H7 (cell line): ENCODE results near the gene BMP6. TPM values are rescaled to one million over a fixed set of nuclear protein-coding genes. Genes with fewer than 3 reads are reported as not detected.
"Not testable (repeated sequence)": the region's sequence is repeated elsewhere in the genome, so short reads cannot be mapped to it uniquely, and the experiment has no call there.

Source experiments
- DNase-seq: peaks from one replicate; pipeline ENCODE4 v3.0.0; 2012
- H3K27me3 ChIP-seq: 2 replicates; pipeline ENCODE4 v1.6.0; 2011; ENCODE audit warnings: mild to moderate bottlenecking, low read length; ENCODE audit not compliant: control insufficient read depth, insufficient read depth
- H3K36me3 ChIP-seq: replicated peaks from 2 replicates; pipeline ENCODE4 v1.5.1; 2011; ENCODE audit warnings: low read length; ENCODE audit not compliant: control insufficient read depth, insufficient read depth
- H3K4me3 ChIP-seq: 2 replicates; pipeline ENCODE4 v1.5.1; 2011; ENCODE audit warnings: low read depth, mild to moderate bottlenecking, control low read depth, low read length, moderate library complexity; ENCODE audit not compliant: insufficient read depth
- total RNA-seq: library from RNA; depleted of rRNA; stranded (reverse); fragments of >200 nt; shearing (Covaris generic); gene quantifications from 2 replicates; pipeline ENCODE4 v1.2.3, GENCODE V29; 2014

Gene BMP6
- total RNA-seq, 1 experiment from 2014 or later, result 0.73 TPM

DNA sequence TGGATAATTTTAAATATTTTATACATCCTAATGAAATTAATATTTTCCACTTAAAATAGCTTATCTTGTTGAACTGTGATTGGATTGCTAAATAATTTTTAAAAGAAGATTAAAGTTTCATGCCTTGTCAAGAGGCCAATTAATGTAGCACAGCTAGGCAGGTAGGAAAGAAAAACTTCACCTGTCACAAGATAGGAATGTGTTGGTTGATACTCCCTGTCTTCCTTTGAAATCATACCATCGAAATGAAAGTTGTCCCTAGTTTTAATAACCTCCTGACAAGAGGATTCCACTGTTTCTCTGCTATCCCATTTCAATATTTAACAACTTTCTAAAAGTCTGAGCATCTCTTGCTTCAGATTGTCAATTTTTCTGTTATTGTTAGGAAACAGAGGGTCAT lies 80.8 kb downstream of the BMP6 start:
- DNase-seq, result no peak
- Histone ChIP-seq H3K4me3 (no peak overlapping the region), H3K36me3 (no peaks in the 10 kb centered on the region), H3K27me3 (no peaks in the 10 kb centered on the region; the same call in 1 of the 2 replicates)

DNA sequence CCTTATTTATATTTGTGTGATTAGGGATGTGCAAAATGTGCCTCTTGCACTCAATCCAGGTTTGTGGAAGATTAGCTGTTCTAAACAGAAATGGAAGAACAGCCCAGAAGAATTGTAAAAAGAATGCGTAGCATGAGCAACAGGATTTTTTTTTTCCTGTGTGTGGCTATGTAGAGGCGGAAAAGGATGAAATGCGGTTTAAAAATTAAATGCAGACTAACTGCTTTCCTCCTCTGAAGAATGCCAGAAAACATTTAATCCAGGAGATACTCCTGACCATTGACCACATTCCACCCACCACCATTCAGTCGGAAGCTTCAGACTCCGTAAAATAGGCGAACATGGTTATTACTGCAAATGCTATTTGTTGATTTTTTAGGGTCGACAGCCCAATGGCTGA lies 83.4 kb downstream of the BMP6 start:
- H3K36me3 ChIP-seq, result no peaks in the 10 kb centered on the region
- no peak overlapping the region for H3K4me3 ChIP-seq
- DNase-seq, result no peak
- no peaks in the 10 kb centered on the region for H3K27me3 ChIP-seq

DNA sequence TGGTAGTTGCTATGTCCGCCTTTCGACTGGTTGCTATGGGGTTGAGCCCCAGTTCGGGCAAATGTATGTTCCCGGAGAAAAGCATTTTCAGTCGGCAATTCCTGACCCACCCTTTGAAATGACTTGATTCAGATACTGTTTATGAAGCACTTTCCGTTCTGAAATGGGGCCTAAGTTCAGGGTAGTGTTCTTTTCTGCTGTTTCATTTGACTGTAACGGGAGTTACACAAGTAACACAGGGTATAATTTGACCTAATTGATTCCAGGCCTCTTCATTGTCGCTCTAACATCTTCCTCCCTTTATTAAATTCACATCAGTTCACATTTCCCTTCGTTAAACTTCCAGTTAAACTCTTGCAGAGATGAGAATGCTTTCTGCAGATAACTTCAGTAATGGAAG lies 85.5 kb downstream of the BMP6 start:
- no peaks in the 10 kb centered on the region for H3K27me3 ChIP-seq

DNA sequence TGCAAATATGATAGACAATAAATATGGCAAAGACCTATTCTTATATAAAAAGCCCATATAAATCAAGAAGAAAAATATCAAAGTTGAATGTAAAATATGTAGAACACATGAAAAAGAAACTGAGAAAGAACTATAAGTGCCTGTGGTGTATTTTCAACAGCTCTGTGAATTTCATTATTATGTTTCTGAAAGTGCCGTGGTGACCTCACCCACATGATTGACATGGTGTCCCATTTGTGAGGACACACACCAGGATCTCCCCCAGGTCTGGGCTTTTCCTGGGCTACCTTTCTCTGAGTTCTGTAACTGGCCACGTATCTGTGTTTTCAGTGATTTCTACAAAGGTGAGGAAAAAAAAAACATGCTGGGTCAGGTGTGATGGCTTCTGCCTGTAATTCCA lies 86.7 kb downstream of the BMP6 start:
- no peaks in the 10 kb centered on the region for H3K27me3 ChIP-seq
- H3K4me3 ChIP-seq, result no peak overlapping the region
- H3K36me3 ChIP-seq, result no peaks in the 10 kb centered on the region
- DNase-seq, result no peak

More for the DNA sequence above, 85.5 kb downstream of the BMP6 start:
- Histone ChIP-seq H3K4me3 (no peak overlapping the region), H3K36me3 (no peaks in the 10 kb centered on the region)
- no peak for DNase-seq

DNA sequence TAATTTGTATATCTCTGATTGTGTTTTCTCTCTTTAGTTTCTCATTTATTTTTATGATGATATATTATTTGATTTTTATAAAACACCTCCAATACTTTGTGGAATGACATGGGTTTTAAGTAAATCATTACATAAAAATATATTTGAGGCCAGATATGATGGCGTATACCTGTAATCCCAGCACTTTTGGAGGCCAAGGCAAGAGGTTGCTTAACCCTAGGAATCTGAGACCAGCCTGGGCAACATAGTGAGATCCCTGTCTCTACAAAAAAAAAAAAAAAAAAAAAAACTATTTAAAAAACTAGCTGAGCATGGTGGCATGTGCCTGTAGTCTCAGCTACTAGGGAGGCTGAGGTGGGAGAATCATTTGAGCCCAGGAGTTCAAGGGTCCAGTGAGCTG lies 87.3 kb downstream of the BMP6 start:
- DNase-seq, result no peak
- Histone ChIP-seq H3K27me3 (no peaks in the 10 kb centered on the region), H3K36me3 (no peaks in the 10 kb centered on the region), H3K4me3 (no peak overlapping the region)

DNA sequence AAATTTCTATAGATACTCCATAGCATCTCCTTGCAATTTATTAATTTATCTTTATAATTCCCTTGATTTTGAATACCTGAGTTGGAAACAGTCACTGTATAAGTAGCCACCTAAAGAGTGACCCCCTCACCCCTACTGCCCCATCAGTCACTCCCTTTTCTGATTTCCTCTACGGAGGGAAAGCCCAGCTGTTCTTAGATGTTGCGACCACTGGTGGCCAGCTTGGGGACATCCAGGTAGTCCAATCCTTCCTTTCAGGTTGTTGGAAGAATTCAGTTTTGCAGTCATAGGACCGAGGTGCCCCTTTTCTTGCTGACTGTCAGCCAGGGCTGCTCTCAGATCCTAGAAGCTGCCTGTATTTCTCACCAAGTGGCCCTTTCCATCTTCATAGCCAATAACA lies 87.8 kb downstream of the BMP6 start:
- Histone ChIP-seq H3K36me3 (no peaks in the 10 kb centered on the region), H3K27me3 (no peaks in the 10 kb centered on the region), H3K4me3 (no peak overlapping the region)
- DNase-seq, result peak; percentile 68

DNA sequence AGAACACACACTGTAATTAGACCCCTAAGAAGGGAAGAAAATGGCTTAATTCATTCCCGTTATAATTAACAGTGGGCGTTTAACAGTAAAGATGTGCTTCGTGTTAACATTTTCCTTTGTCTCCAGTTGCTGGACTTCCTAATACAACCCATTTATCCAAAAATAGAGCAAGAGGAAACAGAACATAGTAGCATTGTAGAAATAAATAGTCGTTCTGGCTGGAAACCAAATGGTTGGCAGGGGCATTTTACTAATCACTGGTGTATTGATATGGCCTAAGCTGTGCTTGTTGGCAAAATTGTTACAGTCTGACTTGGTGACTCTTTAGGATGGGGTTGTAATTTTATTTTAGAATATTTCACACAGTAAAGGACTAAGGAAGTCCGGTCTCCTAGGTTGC lies 89.8 kb downstream of the BMP6 start:
- no peaks in the 10 kb centered on the region for H3K36me3 ChIP-seq

DNA sequence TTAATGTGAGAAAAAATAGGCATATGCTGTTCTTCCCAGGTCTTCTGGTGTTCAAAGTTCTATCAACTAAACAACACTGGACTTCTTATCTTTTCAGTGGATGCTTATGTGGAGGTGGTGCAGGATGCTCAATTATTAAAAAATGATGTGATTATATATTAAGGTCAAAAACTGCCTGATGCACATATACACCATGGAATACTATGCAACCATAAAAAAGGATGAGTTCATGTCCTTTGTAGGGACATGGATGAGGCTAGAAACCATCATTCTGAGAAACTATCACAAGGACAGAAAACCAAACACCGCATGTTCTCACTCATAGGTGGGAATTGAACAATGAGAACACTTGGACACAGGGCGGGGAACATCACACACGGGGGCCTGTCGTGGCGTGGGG lies 91.3 kb downstream of the BMP6 start:
- not testable (repeated sequence) for H3K36me3 ChIP-seq, DNase-seq, H3K4me3 ChIP-seq, H3K27me3 ChIP-seq

More for the DNA sequence above, 89.8 kb downstream of the BMP6 start:
- no peaks in the 10 kb centered on the region for H3K27me3 ChIP-seq
- no peak for DNase-seq
- no peak overlapping the region for H3K4me3 ChIP-seq

DNA sequence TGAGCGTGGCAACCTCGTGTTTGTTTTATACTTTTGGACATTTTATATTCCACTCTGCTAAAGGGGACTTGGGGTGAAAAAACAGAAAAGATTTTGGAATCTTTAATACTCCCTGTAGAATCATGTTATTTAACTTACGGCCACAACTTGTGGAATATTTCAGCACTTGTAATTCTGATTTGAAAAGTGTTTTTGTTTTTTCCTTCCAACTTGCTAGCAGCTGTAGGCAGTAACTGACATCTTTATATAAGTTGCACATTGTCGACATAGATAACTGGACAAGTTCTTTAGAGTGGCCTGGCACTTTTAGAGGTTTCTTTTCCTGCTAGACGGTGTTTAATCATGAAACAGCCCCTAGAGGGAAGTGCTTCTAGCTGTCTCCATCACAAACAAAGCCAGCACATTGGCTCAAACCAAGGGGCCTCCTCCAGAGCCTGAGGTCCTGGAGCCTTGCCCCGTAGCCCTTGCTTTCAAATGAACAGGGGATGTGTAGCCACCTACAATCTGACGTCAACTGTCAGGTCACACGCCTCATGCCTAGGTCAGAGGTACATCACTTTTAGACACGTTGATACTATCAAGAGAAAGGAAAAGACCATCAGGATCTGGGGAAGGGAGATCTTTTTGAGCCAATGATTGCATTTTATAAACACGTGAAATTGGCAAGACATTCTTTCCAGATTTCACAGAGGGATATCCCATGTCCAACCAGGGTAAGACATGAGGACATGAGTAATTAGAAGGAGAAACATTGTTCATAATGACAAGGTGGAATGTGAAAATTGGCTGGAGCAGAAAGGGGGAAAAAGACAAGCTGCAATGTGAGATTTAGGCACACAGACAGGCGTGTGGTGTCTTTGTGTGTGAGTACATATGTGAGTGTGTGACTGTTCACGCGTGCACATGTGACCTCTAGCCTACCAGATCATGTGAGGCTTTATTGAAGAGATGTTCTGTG lies 92.6 kb downstream of the BMP6 start:
- DNase-seq, result no peak
- Histone ChIP-seq H3K27me3 (no peaks in the 10 kb centered on the region), H3K4me3 (no peak overlapping the region), H3K36me3 (no peaks in the 10 kb centered on the region)

DNA sequence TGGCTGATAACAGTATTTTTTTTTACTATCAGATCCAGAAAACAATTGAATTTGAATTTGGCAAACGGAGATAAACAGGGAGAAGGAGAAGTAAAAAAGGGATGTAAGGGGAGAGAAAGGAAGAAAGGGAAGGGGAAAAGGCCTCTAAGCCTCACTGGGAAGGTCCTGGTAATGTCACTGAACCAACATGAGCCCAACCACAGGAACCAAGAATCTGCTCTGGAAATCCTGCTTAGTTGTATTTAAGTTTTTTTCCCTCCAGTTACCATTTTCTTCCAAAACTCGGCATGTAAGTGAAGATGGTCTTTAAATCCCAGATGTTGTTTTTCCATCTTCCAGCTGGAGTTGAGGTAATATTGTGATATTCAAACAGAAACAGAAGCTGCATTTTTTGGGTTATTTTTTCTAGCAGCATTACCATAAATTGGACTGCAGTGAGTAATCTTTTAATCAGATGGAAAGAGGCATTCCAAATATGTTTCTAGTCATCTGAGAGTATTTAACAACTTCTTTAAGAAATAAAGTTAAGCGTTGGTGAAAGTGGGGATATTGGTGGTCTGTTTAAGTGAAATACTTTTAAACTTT lies 93.6 kb downstream of the BMP6 start:
- no peaks in the 10 kb centered on the region for H3K36me3 ChIP-seq
- no peak overlapping the region for H3K4me3 ChIP-seq
- H3K27me3 ChIP-seq, result no peaks in the 10 kb centered on the region
- DNase-seq, result no peak

DNA sequence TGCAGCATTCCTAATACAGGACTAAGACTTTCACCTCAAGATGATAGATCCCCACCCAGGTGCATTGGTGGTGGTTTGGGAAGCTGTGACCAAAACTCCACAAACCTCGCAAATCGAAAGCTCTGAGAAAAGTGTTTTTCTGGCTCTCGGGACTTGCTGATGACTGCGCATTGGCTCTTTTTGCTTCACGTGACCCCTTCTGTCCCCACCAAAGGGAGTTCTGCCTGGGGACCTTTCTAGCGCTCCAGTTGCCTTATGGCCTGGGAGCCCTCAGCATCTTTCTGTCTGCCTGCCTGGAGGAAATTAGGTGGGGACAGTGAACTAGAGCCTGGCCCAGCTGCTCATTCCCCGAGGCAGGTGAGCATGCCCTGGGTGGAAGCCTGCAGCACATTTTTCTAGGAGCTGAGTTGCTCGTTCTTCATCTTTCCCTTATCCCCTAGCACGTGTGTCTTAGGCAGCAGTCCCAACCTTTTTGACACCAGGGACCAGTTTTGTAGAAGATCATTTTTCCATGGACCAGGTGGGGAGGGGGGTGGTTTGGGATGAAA lies 94.5 kb downstream of the BMP6 start:
- Histone ChIP-seq H3K36me3 (no peaks in the 10 kb centered on the region), H3K4me3 (no peak overlapping the region), H3K27me3 (no peaks in the 10 kb centered on the region)
- DNase-seq, result no peak

DNA sequence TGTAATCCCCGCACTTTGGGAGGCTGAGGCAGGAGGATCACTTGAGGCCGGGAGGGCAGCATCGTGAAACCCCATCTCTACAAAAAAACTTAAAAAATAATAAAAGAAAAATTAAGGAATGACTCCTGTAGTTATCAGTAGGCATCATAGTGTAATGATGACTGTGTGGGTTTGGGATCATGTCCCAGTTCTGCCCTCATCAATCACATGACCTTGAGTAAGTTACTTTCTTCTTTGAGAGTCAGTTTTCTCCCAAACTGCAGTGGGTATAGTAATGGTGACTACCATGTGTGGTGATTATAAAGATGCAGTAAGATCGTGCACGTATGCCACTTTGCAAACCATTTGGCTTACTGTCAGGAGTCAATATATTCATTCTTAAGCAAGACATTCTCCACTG lies 95.5 kb downstream of the BMP6 start:
- Histone ChIP-seq H3K36me3 (no peaks in the 10 kb centered on the region), H3K27me3 (no peaks in the 10 kb centered on the region; the same call in 1 of the 2 replicates), H3K4me3 (no peak overlapping the region)
- DNase-seq, result no peak

DNA sequence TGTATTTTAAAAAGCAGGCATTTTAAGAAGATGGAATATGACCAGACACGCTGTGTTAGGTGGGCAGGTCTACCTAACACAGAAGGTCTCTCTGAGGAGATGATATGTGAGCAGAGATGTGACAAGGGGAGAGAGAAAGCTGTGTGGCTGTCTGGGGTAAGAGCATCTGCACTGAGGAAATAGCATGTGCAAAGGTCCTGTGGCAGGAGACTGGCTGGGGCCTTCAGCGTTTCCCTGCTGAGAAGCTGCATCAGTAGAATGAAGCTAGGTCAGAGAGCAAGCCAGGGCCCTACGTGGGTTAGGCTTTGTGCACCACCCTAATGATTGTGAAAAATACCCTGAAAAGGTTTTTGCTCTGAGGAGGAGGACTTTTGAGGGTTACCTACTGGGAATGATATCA lies 97.7 kb downstream of the BMP6 start:
- DNase-seq, result no peak
- no peaks in the 10 kb centered on the region for H3K36me3 ChIP-seq
- H3K4me3 ChIP-seq, result no peak overlapping the region
- H3K27me3 ChIP-seq, result no peaks in the 10 kb centered on the region; the same call in 1 of the 2 replicates

DNA sequence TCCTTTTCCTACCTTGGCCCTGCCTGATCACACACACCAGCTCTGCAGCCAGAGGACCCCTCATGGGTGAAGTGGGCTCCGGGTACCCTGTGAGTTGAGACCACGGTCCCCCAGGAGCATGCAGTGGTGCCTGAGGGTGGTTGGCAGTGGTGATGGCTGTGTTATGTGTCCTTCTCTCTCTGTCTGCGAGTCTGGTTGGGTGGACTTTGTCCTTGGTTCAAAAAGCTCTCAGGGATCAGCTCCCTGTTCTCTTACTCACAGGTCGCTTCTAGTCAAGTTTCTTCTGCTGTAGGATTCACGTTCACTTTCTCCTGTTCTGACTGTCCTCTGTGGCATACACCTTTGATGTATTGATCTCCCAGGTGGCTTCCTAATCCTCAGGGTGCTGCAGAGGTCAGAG lies 100.1 kb downstream of the BMP6 start:
- no peak overlapping the region for H3K4me3 ChIP-seq
- no peaks in the 10 kb centered on the region for H3K36me3 ChIP-seq
- no peaks in the 10 kb centered on the region; the same call in 1 of the 2 replicates for H3K27me3 ChIP-seq
- no peak for DNase-seq

DNA sequence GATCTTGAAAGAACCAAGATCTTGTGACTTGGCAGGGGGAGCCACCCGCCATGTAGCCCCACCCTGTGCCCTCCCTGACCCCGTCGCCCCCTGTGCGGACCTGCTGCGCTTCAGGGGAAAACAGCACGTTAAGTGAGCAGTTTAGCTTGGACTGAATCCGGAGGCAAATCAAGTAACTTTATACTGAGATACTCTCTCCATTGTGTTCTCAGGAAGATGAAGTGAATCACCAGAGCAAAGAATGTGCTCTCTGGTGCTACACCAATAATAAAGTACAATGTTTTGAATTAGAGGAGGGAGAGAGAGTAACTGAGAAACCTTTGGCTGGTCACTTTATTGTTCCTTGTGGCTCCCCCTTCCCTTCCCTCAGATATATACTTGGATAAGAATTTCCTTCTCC lies 101.2 kb downstream of the BMP6 start:
- no peak for DNase-seq
- Histone ChIP-seq H3K27me3 (no peaks in the 10 kb centered on the region; the same call in 1 of the 2 replicates), H3K4me3 (no peak overlapping the region), H3K36me3 (no peaks in the 10 kb centered on the region)
